OCI-LY3 (cell line): ENCODE measurements around the gene ACP3.

ENCODE experiments used
- EZH2phosphoT487 ChIP-seq: fragments of 200-600 bp; shearing (Covaris generic); IDR thresholded peaks from 2 replicates; pipeline ENCODE4 v1.6.1; 2018; ENCODE audit warnings: antibody characterized with exemption, mixed run types, low read depth
- TF ChIP-seq, protein P1 (sequence below): fragments of 200-600, 300-600 bp; sonication (generic); IDR thresholded peaks from 2 replicates; pipeline ENCODE4 v1.5.1; 2014; ENCODE audit warnings: antibody characterized with exemption, low read length, low read depth

DNA sequence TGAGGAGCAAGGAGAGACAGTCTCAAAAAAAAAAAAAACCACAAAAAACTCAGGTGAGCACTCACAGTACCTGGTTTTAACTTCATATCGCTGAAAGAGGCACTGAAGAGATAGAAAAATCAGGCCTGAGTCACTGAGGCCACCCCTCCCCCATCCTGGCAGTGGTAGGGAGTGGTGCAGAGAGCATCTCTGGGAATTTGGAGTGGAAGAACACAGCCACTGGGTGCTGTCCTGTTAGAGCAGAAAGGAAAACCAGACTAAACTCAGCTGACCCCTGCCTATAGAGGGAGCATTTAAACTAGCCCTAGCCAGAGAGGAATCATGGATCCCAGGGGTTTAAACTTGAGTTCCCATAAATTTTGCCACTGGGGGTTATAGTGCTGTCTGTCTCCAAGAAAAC is 77.9 kb downstream of the ACP3 start:
- TF ChIP-seq, protein P1, sequence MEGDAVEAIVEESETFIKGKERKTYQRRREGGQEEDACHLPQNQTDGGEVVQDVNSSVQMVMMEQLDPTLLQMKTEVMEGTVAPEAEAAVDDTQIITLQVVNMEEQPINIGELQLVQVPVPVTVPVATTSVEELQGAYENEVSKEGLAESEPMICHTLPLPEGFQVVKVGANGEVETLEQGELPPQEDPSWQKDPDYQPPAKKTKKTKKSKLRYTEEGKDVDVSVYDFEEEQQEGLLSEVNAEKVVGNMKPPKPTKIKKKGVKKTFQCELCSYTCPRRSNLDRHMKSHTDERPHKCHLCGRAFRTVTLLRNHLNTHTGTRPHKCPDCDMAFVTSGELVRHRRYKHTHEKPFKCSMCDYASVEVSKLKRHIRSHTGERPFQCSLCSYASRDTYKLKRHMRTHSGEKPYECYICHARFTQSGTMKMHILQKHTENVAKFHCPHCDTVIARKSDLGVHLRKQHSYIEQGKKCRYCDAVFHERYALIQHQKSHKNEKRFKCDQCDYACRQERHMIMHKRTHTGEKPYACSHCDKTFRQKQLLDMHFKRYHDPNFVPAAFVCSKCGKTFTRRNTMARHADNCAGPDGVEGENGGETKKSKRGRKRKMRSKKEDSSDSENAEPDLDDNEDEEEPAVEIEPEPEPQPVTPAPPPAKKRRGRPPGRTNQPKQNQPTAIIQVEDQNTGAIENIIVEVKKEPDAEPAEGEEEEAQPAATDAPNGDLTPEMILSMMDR = no peak
- TF ChIP-seq EZH2phosphoT487 = no peak
